Stimulated activated CD8-positive, alpha-beta memory T cell treated with anti-CD3 and anti-CD28 coated beads, Interleukin-2, amount 100 ng/mL, for 48 hours (primary cell): ENCODE results near the gene CASP1.

Experiments
- DNase-seq, 2 donors: peaks; one replicate each; pipeline ENCODE4 v3.0.0-alpha.2; 2020; ENCODE audit warnings: low read depth in 2 of 2

CASP1 gene

DNA sequence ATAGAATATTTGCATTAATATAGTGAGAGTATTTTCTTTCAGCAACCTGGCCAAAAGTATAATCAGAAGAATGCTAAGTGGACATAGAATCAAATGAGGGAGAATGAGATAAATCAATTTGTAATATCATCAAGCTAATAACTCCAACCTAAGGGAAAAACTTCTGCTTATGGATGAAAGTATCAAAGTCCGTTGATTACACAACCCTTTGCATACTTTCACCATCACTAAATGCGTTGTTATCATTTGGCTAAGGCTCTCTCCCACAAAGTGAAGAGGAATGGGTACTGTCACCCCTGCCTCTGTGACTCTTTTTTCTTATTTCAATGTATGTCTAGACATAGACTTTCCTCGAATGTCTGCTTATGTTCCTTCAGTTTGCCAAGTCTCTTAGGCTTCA is 50.1 kb downstream of the CASP1 start:
- DNase-seq: no peak

DNA sequence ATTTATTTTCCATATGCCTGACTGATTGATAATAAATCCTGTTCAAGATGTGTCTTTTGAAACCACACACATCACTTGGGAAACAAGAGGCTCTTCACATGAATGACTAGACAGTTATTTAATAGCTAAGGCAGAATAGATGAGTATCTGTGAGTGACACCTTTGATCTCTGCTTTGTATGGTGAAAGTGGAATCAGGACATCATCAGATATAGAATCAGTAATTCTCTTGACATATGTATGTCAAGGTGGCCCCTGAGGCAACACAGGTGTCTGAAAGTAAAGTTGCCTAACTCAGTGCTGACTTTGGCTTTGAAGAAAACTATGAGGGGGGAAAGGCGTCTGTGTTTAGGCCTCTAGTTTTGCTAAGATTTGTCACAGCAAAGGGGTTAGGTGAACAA is 55.1 kb downstream of the CASP1 start:
- DNase-seq: no peak
